Adrenal gland (tissue), 5 donors: ENCODE data around the gene HCK.

Experiments used
- CTCF ChIP-seq, 6 experiments: fragments of 450-650 bp in 4 of 6; fragments of 200-600 bp in 2 of 6; sonication (generic) in 1 of 6; IDR thresholded peaks; 1 replicate in 5 of 6; 2 replicates in 1 of 6; pipeline versions ENCODE4 v1.5.1 to v1.8.0; 2016 to 2021; ENCODE audit warnings: antibody characterized with exemption in 6 of 6, mild to moderate bottlenecking in 2 of 6, moderate library complexity in 1 of 6
- POLR2A ChIP-seq, 2 donors: fragments of 450-650 bp; IDR thresholded peaks; one replicate each; pipeline ENCODE4 v1.6.1; 2017; ENCODE audit warnings: antibody characterized with exemption in 2 of 2, mild to moderate bottlenecking in 2 of 2, moderate library complexity in 1 of 2
- donor health status: DM: no; HTN: no; CAD: no.

- TF ChIP-seq CTCF (IDR thresholded peaks at IDR 0.05) (no peak), POLR2A (IDR thresholded peaks at IDR 0.05) (no peak)
These were observed 78.9 kb downstream of the HCK start for GRCh38 chr20:32130965-32131364.
